Natural killer cell treated with Interleukin-12 subunit alpha and Interleukin-12 subunit beta and Interleukin-15 and Interleukin-18, amount 100 ng/mL, for 72 hours (primary cell): Measurements from ENCODE around the gene BCS1L. TPM values are rescaled to one million over a fixed set of nuclear protein-coding genes. Genes with fewer than 3 reads are reported as not detected.

ENCODE experiments used
- ATAC-seq, 2 donors: fragments of 150-1000 bp; cut with Tn5 transposase in 1 of 2; sonication (Bioruptor Pico), chemical (Tn5 transposase) in 1 of 2; 2 replicates each; pipeline ENCODE4 v1.10.0; 2021
- DNase-seq: peaks from one replicate; pipeline ENCODE4 v3.0.0; 2022; ENCODE audit warnings: low spot score
- H3K27ac Mint-ChIP-seq, 2 donors: 1 replicate in 1 of 2; 2 replicates in 1 of 2; pipeline ENCODE4 v1.8.0; 2022; ENCODE audit warnings: mixed read lengths in 2 of 2, mild to moderate bottlenecking in 1 of 2, moderate library complexity in 1 of 2
- H3K27me3 Mint-ChIP-seq, 2 donors: 1 replicate in 1 of 2; 2 replicates in 1 of 2; pipeline ENCODE4 v1.8.0; 2022; ENCODE audit warnings: mixed read lengths in 2 of 2
- H3K36me3 Mint-ChIP-seq: one replicate; pipeline ENCODE4 v1.8.0; 2022; ENCODE audit warnings: mixed read lengths
- H3K4me1 Mint-ChIP-seq, 2 donors: 1 replicate in 1 of 2; 2 replicates in 1 of 2; pipeline ENCODE4 v1.8.0; 2022; ENCODE audit warnings: low read depth in 2 of 2, mixed read lengths in 2 of 2, mild to moderate bottlenecking in 1 of 2
- H3K4me3 Mint-ChIP-seq: one replicate; pipeline ENCODE4 v1.8.0; 2022; ENCODE audit warnings: mixed read lengths
- H3K9me3 Mint-ChIP-seq: 2 replicates; pipeline ENCODE4 v1.8.0; 2022; ENCODE audit warnings: mixed read lengths
- total RNA-seq, 2 donors: library from RNA; stranded (reverse); gene quantifications; one replicate each; pipeline ENCODE4 v1.2.3, GENCODE V29; 2022

The BCS1L gene
- total RNA-seq, 2 donors from 2014 or later: 54.0 to 91.3 TPM

DNA sequence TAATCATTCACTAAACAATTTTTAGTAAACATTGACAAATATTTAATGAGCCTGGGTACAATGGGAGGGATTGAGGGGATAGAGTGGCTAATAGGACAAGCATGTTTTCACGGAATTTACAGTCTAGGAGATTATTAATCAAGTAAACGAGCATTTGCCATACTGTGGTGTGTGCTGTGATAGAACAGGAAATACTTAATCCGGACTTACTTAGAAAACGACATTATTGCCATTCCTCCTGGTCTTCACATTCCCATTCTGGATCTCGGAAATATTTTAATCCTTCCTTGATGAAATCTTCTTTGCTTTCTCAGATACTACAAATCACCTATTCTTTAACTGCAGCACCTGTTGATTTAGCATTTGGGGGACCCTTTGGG lies 52.1 kb downstream of the BCS1L start:
- H3K27me3 Mint-ChIP-seq: peaks cover 0 to 3% of the 10 kb centered on the region in 2 donors
- no peak for DNase-seq
- H3K9me3 Mint-ChIP-seq: no peaks in the 10 kb centered on the region
- ATAC-seq: no peak
- peak overlapping the region; percentile 99 for H3K4me3 Mint-ChIP-seq
- no peaks in the 10 kb centered on the region for H3K36me3 Mint-ChIP-seq
- H3K27ac Mint-ChIP-seq: peak overlapping the region; percentile 78 to 92
- peaks cover 15 to 29% of the 10 kb centered on the region in 2 donors for H3K4me1 Mint-ChIP-seq

Other genes with a start within 250 kb of the BCS1L start
- under 1 TPM in 1 of 2 donors, not detected in 1; 0.10 TPM for gene VIL1, start 240.6 kb upstream of the BCS1L start, total RNA-seq
- 10 to 100 TPM; 34.0 to 63.8 TPM for gene USP37, start 91.3 kb upstream of the BCS1L start, total RNA-seq
- gene CNOT9, start 90.8 kb upstream of the BCS1L start, total RNA-seq: 100 to 1,000 TPM in 1 of 2 donors, 10 to 100 TPM in 1; 92.9 to 147 TPM
- gene PLCD4, start 51.8 kb upstream of the BCS1L start, total RNA-seq: under 1 TPM in 1 of 2 donors, not detected in 1; 0.74 TPM
- 10 to 100 TPM; 51.1 to 86.6 TPM for gene ZNF142, start 60 bp upstream of the BCS1L start, total RNA-seq
- gene RNF25, start 12.3 kb downstream of the BCS1L start, total RNA-seq: 10 to 100 TPM; 22.3 to 30.3 TPM
- 10 to 100 TPM; 13.5 to 37.4 TPM for gene STK36, start 12.4 kb downstream of the BCS1L start, total RNA-seq
- gene TTLL4, start 51.2 kb downstream of the BCS1L start, total RNA-seq: 10 to 100 TPM; 36.2 to 66.3 TPM
- gene CYP27A1, start 122.5 kb downstream of the BCS1L start, total RNA-seq: under 1 TPM in 1 of 2 donors, not detected in 1; 0.24 TPM
- gene PRKAG3, start 172.1 kb downstream of the BCS1L start, total RNA-seq: not detected
- gene WNT6, start 200.1 kb downstream of the BCS1L start, total RNA-seq: not detected
- gene WNT10A, start 221.2 kb downstream of the BCS1L start, total RNA-seq: not detected